MCF 10A (cell line): ENCODE data around the gene GYG1. TPM values are rescaled to one million over a fixed set of nuclear protein-coding genes. Genes with fewer than 3 reads are reported as not detected.
A peak's percentile ranks its signal among the peaks of the same experiment; 100 is the strongest.

Experiments
- BruUV-seq: library from RNA; stranded (reverse); fragments of 400-500 nt; replicated peaks from 2 replicates; lab custom pipeline; 2021; lab: Mats Ljungman, UMichigan
- CTCF ChIA-PET: fragments of 300-600 bp; sonication (Branson Sonifier 250); formaldehyde crosslinking; extraction: SDS; loops from one replicate; lab custom pipeline; 2021; ENCODE audit warnings: antibody characterized with exemption, inconsistent platforms; lab: Yijun Ruan, JAX
- POLR2A ChIA-PET: fragments of 300-600, 350-650 bp; sonication (Branson Sonifier 250); formaldehyde crosslinking; extraction: SDS; loops from one replicate; lab custom pipeline; 2020; ENCODE audit warnings: antibody characterized with exemption, inconsistent platforms; lab: Yijun Ruan, JAX
- DNase-seq: peaks from one replicate; pipeline ENCODE4 v3.0.0-alpha.2; 2018; ENCODE audit not compliant: unreplicated experiment
- H3K27ac Mint-ChIP-seq: one replicate; pipeline ENCODE4 v1.8.0; 2022; ENCODE audit warnings: mild to moderate bottlenecking, low read depth, mixed read lengths; ENCODE audit not compliant: unreplicated experiment
- H3K27me3 Mint-ChIP-seq: one replicate; pipeline ENCODE4 v1.8.0; 2022; ENCODE audit warnings: mixed read lengths; ENCODE audit not compliant: insufficient read depth, unreplicated experiment
- H3K36me3 Mint-ChIP-seq: one replicate; pipeline ENCODE4 v1.8.0; 2022; ENCODE audit warnings: mild to moderate bottlenecking, moderate library complexity, mixed read lengths; ENCODE audit not compliant: insufficient read depth, unreplicated experiment
- H3K4me1 Mint-ChIP-seq: one replicate; pipeline ENCODE4 v1.8.0; 2022; ENCODE audit warnings: mixed read lengths; ENCODE audit not compliant: insufficient read depth, unreplicated experiment
- H3K4me3 Mint-ChIP-seq: one replicate; pipeline ENCODE4 v1.8.0; 2022; ENCODE audit warnings: mild to moderate bottlenecking, moderate library complexity, mixed read lengths; ENCODE audit not compliant: unreplicated experiment
- H3K9me3 Mint-ChIP-seq: one replicate; pipeline ENCODE4 v1.8.0; 2022; ENCODE audit warnings: mixed read lengths; ENCODE audit not compliant: unreplicated experiment
- CTCF ChIP-seq: fragments of 200-600 bp; IDR thresholded peaks from one replicate; pipeline ENCODE4 v1.8.0; 2022; ENCODE audit warnings: antibody characterized with exemption, mild to moderate bottlenecking; ENCODE audit not compliant: unreplicated experiment
- intact Hi-C: fragments of 100-400 bp; cut with micrococcal nuclease; formaldehyde crosslinking; loops from 2 replicates; pipeline ENCODE4 v1.14.1; 2022
- total RNA-seq: library from RNA; stranded (reverse); gene quantifications from 2 replicates; pipeline ENCODE4 v1.2.3, GENCODE V29; 2022

Gene GYG1
- total RNA-seq, 1 experiment from 2014 or later = 22.3 TPM

- Mint-ChIP-seq H3K4me1 (no peaks in the 10 kb centered on the region), H3K27me3 (peaks cover 33% of the 10 kb centered on the region), H3K9me3 (no peaks in the 10 kb centered on the region), H3K36me3 (no peaks in the 10 kb centered on the region), H3K27ac (no peak overlapping the region), H3K4me3 (no peak overlapping the region)
- ChIA-PET CTCF (interaction anchor here (0.6 to 4.4 kb wide), 4 partner anchors 9 to 101 kb away, joined by 3 to 20 read pairs (median 3); no protein-coding TSS in a partner anchor), POLR2A (no interaction called here)
- DNase-seq = peak; percentile 77
- no peak for TF ChIP-seq CTCF
- BruUV-seq = no TSS peak
- intact Hi-C loops = no loop called here
These were observed 28.8 kb upstream of the GYG1 start for GRCh38 chr3:148962513-148962912.

- Mint-ChIP-seq H3K4me1 (no peaks in the 10 kb centered on the region), H3K9me3 (no peaks in the 10 kb centered on the region), H3K27ac (no peak overlapping the region), H3K27me3 (peaks cover 28% of the 10 kb centered on the region), H3K36me3 (no peaks in the 10 kb centered on the region), H3K4me3 (no peak overlapping the region)
- DNase-seq = no peak
- ChIA-PET POLR2A (no interaction called here), CTCF (interaction anchor here (0.6 to 7.5 kb wide), 5 partner anchors 10 to 399 kb away, joined by 3 to 64 read pairs (median 4); partner anchors contain the start of gene HPS3)
- no peak for TF ChIP-seq CTCF
- no TSS peak for BruUV-seq
- intact Hi-C loops = no loop called here
These were observed 26.5 kb upstream of the GYG1 start for GRCh38 chr3:148964809-148965208.

GRCh38 chr3:148968321-148968720 lies 23.0 kb upstream of the GYG1 start:
- Mint-ChIP-seq H3K36me3 (no peaks in the 10 kb centered on the region), H3K27me3 (no peaks in the 10 kb centered on the region), H3K27ac (no peak overlapping the region), H3K9me3 (no peaks in the 10 kb centered on the region), H3K4me3 (no peak overlapping the region), H3K4me1 (no peaks in the 10 kb centered on the region)
- TF ChIP-seq CTCF = no peak
- POLR2A ChIA-PET = no interaction called here
- DNase-seq = no peak
- CTCF ChIA-PET = interaction anchor here (7.5 kb wide), 1 partner anchor 14 kb away, joined by 64 read pairs; no protein-coding TSS in a partner anchor
- BruUV-seq = no TSS peak
- intact Hi-C loops = no loop called here

- no peak for DNase-seq
- Mint-ChIP-seq H3K4me3 (no peak overlapping the region), H3K27ac (no peak overlapping the region), H3K27me3 (no peaks in the 10 kb centered on the region), H3K36me3 (no peaks in the 10 kb centered on the region), H3K4me1 (no peaks in the 10 kb centered on the region), H3K9me3 (no peaks in the 10 kb centered on the region)
- no peak for TF ChIP-seq CTCF
- ChIA-PET CTCF (interaction anchor here (0.5 to 7.5 kb wide), 5 partner anchors 16 to 110 kb away, joined by 3 to 64 read pairs (median 3); no protein-coding TSS in a partner anchor), POLR2A (interaction anchor here (0.7 kb wide), 1 partner anchor 19 kb away, joined by 3 read pairs; no protein-coding TSS in a partner anchor)
- intact Hi-C loops = no loop called here
- BruUV-seq = no TSS peak
These were observed 21.1 kb upstream of the GYG1 start for GRCh38 chr3:148970271-148970670.
